Measurements from ENCODE around the gene ETV4. TPM values are rescaled to one million over a fixed set of nuclear protein-coding genes. Genes with fewer than 3 reads are reported as not detected.

Gene ETV4
- total and polyA plus RNA-seq, 2 of the 13 experiments (the other 11 are each of a cell fraction or from before 2014, with no cell fraction given), result 128 to 330 TPM

- TF ChIP-seq ARID4A (CRISPR knock-in tag; IDR thresholded peaks at IDR 0.05; ENCODE audit: borderline replicate concordance), result no peak; the same call in 1 of the 2 replicates
- no peak for TF ChIP-seq RCOR2 (CRISPR knock-in tag; IDR thresholded peaks at IDR 0.05)
- no peak for TF ChIP-seq ZNF674 (CRISPR knock-in tag; IDR thresholded peaks at IDR 0.05; ENCODE audit: low read depth)
- TF ChIP-seq ZNF737 (CRISPR knock-in tag; IDR thresholded peaks at IDR 0.05; ENCODE audit: borderline replicate concordance), result no peak
- no peak for TF ChIP-seq SAFB2 (CRISPR knock-in tag; IDR thresholded peaks at IDR 0.05; ENCODE audit: borderline replicate concordance, low read depth)
- TF ChIP-seq ZNF20 (CRISPR knock-in tag; IDR thresholded peaks at IDR 0.05), result no peak
- TF ChIP-seq EHMT2 (IDR thresholded peaks at IDR 0.05; ENCODE audit: borderline replicate concordance, low read depth, low read length), result no peak
- TF ChIP-seq FOXO1 (CRISPR knock-in tag; IDR thresholded peaks at IDR 0.05), result no peak; the same call in 1 of the 2 replicates
- no peak for TF ChIP-seq ZNF720 (CRISPR knock-in tag; IDR thresholded peaks at IDR 0.05)
- no peak for TF ChIP-seq PCBP2 (optimal IDR thresholded peaks at IDR 0.05; ENCODE audit: low read depth, low read length, poor library complexity, severe bottlenecking)
- TF ChIP-seq, protein P1, sequence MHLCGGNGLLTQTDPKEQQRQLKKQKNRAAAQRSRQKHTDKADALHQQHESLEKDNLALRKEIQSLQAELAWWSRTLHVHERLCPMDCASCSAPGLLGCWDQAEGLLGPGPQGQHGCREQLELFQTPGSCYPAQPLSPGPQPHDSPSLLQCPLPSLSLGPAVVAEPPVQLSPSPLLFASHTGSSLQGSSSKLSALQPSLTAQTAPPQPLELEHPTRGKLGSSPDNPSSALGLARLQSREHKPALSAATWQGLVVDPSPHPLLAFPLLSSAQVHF (CRISPR knock-in tag; IDR thresholded peaks at IDR 0.05), result no peak
- TF ChIP-seq TOPORS (CRISPR knock-in tag; IDR thresholded peaks at IDR 0.05), result no peak
- TF ChIP-seq E2F5 (CRISPR knock-in tag; conservative IDR thresholded peaks at IDR 0.05), result no peak
- TF ChIP-seq ELF1 (CRISPR knock-in tag; IDR thresholded peaks at IDR 0.05), result peak; percentile 34; the same call in 1 of the 2 replicates
- TF ChIP-seq RFX1 (IDR thresholded peaks at IDR 0.05), result no peak
- TF ChIP-seq, protein P2, sequence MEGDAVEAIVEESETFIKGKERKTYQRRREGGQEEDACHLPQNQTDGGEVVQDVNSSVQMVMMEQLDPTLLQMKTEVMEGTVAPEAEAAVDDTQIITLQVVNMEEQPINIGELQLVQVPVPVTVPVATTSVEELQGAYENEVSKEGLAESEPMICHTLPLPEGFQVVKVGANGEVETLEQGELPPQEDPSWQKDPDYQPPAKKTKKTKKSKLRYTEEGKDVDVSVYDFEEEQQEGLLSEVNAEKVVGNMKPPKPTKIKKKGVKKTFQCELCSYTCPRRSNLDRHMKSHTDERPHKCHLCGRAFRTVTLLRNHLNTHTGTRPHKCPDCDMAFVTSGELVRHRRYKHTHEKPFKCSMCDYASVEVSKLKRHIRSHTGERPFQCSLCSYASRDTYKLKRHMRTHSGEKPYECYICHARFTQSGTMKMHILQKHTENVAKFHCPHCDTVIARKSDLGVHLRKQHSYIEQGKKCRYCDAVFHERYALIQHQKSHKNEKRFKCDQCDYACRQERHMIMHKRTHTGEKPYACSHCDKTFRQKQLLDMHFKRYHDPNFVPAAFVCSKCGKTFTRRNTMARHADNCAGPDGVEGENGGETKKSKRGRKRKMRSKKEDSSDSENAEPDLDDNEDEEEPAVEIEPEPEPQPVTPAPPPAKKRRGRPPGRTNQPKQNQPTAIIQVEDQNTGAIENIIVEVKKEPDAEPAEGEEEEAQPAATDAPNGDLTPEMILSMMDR (CRISPR knock-in tag; IDR thresholded peaks at IDR 0.05), result peak; percentile 22; the same call in 1 of the 2 replicates
- no peak for TF ChIP-seq ZNF460 (CRISPR knock-in tag; IDR thresholded peaks at IDR 0.05; ENCODE audit: borderline replicate concordance)
- TF ChIP-seq NFIC (IDR thresholded peaks at IDR 0.05; ENCODE audit: low read length), result no peak
- TF ChIP-seq, protein P3, sequence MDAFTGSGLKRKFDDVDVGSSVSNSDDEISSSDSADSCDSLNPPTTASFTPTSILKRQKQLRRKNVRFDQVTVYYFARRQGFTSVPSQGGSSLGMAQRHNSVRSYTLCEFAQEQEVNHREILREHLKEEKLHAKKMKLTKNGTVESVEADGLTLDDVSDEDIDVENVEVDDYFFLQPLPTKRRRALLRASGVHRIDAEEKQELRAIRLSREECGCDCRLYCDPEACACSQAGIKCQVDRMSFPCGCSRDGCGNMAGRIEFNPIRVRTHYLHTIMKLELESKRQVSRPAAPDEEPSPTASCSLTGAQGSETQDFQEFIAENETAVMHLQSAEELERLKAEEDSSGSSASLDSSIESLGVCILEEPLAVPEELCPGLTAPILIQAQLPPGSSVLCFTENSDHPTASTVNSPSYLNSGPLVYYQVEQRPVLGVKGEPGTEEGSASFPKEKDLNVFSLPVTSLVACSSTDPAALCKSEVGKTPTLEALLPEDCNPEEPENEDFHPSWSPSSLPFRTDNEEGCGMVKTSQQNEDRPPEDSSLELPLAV (CRISPR knock-in tag; conservative IDR thresholded peaks at IDR 0.05; ENCODE audit: low read depth), result no peak
- no peak for TF ChIP-seq PHF20 (CRISPR knock-in tag; IDR thresholded peaks at IDR 0.05)
Observed at GRCh38 chr17:43578699-43579565, 32.8 kb upstream of the ETV4 start (continued).
